Testis (tissue), 3 donors: Measurements from ENCODE around the gene EXOC4. TPM values are rescaled to one million over a fixed set of nuclear protein-coding genes. Genes with fewer than 3 reads are reported as not detected.
"Not testable (repeated sequence)": the region's sequence is repeated elsewhere in the genome, so short reads cannot be mapped to it uniquely, and the experiment has no call there.

Experiments used
- DNase-seq: peaks from one replicate; pipeline ENCODE4 v3.0.0-alpha.2; 2019
- H3K27ac ChIP-seq, 2 donors: fragments of 200-600 bp; sonication (generic); one replicate each; pipeline ENCODE4 v1.5.1; 2019
- H3K27me3 ChIP-seq: fragments of 200-600 bp; sonication (generic); one replicate; pipeline ENCODE4 v1.5.1; 2019
- H3K36me3 ChIP-seq: fragments of 200-600 bp; sonication (generic); one replicate; pipeline ENCODE4 v1.5.1; 2017; ENCODE audit warnings: low read depth; ENCODE audit errors: missing control alignments
- H3K4me1 ChIP-seq: fragments of 200-600 bp; sonication (generic); one replicate; pipeline ENCODE4 v1.5.1; 2019
- H3K4me3 ChIP-seq, 2 donors: fragments of 200-600 bp; sonication (generic); one replicate each; pipeline ENCODE4 v1.5.1; 2017 to 2019
- H3K9me3 ChIP-seq: fragments of 200-600 bp; sonication (generic); one replicate; pipeline ENCODE4 v1.5.1; 2017
- POLR2A ChIP-seq: fragments of 450-650 bp; IDR thresholded peaks from one replicate; pipeline ENCODE4 v1.6.1; 2017; ENCODE audit warnings: antibody characterized with exemption, mild to moderate bottlenecking, moderate library complexity
- WGBS, 2 donors: methylation state at CpG; one replicate each; pipeline ENCODE4 v1.1.5; 2018; 5-methylcytosine and 5-hydroxymethylcytosine counted together
- intact Hi-C: fragments of 100-400 bp; cut with DNase I; formaldehyde crosslinking; loops from one replicate; pipeline ENCODE4 v1.15.1; 2023; ENCODE audit warnings: low total_unique reads
- polyA plus RNA-seq: library from polyadenylated mRNA; stranded (reverse); fragments of 350-450 nt; fragmentation: Illumina TruSeq; extraction: RNeasy Lipid Tissue Mini Kit (QIAGEN cat#74804); gene quantifications from one replicate; pipeline ENCODE4 v1.2.3, GENCODE V29; 2014; ENCODE audit warnings: low read depth, low replicate concordance; ENCODE audit not compliant: insufficient read depth
- total RNA-seq, 2 donors: library from RNA; depleted of rRNA; stranded (reverse); fragments of >200 nt; gene quantifications; one replicate each; pipeline ENCODE4 v1.2.3, GENCODE V29; 2016
- TF ChIP-seq, protein P1 (sequence below), 3 experiments: fragments of 450-650 bp in 2 of 3; fragments of 200-600 bp in 1 of 3; sonication (generic) in 1 of 3; IDR thresholded peaks; one replicate each; pipeline ENCODE4 v1.5.1; 2016 to 2019; ENCODE audit warnings: antibody characterized with exemption in 3 of 3, mild to moderate bottlenecking in 2 of 3, moderate library complexity in 1 of 3

Gene EXOC4
- total and polyA plus RNA-seq, 3 donors from 2014 or later = 47.4 to 169 (median 142) TPM

DNA sequence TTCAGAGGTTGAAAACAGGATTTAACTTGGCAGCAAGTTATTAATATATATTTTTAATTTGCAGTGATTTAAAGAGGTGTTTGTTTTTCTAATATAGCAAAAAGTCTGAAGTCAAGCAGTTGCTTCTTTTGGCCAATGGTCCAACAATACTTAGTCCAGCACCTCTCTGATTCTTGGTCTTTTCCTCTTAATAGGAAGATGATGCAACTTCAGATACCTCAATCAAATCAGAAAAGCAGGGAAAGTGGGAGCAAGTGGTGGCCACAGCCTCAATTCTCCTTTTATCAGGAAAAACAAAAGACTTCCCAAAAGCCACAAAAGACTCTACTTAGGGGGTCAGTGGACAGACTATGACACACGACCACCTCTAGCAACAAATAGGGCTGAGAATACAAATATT, 740.7 kb downstream of the EXOC4 start:
- Histone ChIP-seq H3K36me3 (no peaks in the 10 kb centered on the region), H3K27me3 (no peaks in the 10 kb centered on the region), H3K27ac (no peak overlapping the region), H3K4me3 (no peak overlapping the region), H3K4me1 (no peaks in the 10 kb centered on the region), H3K9me3 (no peaks in the 10 kb centered on the region)
- no peak for DNase-seq
- TF ChIP-seq POLR2A = no peak
- TF ChIP-seq, protein P1, sequence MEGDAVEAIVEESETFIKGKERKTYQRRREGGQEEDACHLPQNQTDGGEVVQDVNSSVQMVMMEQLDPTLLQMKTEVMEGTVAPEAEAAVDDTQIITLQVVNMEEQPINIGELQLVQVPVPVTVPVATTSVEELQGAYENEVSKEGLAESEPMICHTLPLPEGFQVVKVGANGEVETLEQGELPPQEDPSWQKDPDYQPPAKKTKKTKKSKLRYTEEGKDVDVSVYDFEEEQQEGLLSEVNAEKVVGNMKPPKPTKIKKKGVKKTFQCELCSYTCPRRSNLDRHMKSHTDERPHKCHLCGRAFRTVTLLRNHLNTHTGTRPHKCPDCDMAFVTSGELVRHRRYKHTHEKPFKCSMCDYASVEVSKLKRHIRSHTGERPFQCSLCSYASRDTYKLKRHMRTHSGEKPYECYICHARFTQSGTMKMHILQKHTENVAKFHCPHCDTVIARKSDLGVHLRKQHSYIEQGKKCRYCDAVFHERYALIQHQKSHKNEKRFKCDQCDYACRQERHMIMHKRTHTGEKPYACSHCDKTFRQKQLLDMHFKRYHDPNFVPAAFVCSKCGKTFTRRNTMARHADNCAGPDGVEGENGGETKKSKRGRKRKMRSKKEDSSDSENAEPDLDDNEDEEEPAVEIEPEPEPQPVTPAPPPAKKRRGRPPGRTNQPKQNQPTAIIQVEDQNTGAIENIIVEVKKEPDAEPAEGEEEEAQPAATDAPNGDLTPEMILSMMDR (IDR thresholded peaks at IDR 0.05) = no peak
- intact Hi-C loops = no loop called here
- 85 to 88% methylated on average over 1 of the region's 1 CpG for WGBS, 2 donors

DNA sequence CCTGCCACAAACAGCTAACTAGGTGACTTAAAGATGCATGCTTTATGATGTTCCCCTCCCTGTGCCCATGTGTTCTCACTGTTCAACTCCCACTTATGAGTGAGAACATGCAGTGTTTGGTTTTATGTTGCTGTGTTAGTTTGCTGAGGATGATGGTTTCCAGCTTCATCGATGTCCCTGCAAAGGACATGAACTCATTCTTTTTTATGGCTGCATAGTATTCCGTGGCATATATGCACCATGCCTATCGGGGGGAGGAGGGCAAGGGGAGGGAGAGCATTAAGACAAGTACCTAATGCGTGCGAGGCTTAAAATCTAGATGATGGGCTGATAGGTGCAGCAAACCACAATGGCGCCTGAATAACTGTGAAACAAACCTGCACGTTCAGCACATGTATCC, 741.2 kb downstream of the EXOC4 start:
- intact Hi-C loops, H3K27me3 ChIP-seq, H3K36me3 ChIP-seq, H3K27ac ChIP-seq, H3K4me3 ChIP-seq, DNase-seq, H3K4me1 ChIP-seq, H3K9me3 ChIP-seq: not testable (repeated sequence)
- 94 to 95% methylated on average over 7 of the region's 7 CpGs for WGBS, 2 donors

DNA sequence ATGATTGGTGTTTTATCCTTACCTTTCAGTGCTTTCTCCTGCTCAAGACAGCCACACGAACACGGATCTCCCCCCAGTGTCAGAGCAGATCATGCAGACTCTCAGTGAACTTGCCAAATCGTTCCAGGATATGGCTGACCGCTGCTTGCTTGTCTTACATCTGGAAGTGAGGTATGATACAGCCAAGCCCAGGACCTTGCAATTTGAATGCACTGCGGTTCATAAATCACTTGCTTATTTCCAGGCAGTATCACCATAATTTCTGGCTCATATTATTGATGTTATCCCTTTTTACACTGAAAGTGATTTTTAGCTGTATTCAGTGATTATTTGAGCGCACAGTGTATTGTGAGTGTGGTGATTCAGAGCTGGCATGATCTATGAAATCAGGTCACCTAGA, 744.6 kb downstream of the EXOC4 start:
- Histone ChIP-seq H3K4me3 (no peak overlapping the region), H3K27me3 (no peaks in the 10 kb centered on the region), H3K27ac (no peak overlapping the region), H3K4me1 (no peaks in the 10 kb centered on the region), H3K9me3 (no peaks in the 10 kb centered on the region), H3K36me3 (no peaks in the 10 kb centered on the region)
- no peak for TF ChIP-seq POLR2A
- TF ChIP-seq, protein P1 (IDR thresholded peaks at IDR 0.05) = no peak
- DNase-seq = no peak
- intact Hi-C loops = no loop called here
- WGBS, 2 donors = 92 to 94% methylated on average over 6 of the region's 6 CpGs

DNA sequence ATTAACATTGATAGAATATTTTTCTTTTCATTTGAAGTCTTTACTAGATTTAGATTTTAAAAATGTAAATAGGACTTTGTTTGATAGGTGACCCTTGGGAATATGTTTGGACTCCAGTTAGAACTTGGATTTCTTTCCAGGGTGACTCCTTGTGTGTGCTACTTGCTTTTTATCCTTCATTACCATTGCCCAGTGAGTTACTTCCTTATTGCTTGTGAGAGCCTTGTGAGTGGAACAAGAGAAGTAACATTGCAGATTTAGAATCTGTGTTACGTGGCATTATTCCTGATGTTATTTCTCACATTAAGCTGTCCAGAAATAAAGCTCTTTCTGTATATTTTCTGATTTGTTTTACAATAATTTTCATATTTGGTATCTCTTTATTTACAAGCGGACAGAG, 746.3 kb downstream of the EXOC4 start:
- Histone ChIP-seq H3K4me3 (no peak overlapping the region), H3K4me1 (no peaks in the 10 kb centered on the region), H3K27me3 (no peaks in the 10 kb centered on the region), H3K36me3 (no peaks in the 10 kb centered on the region), H3K9me3 (no peaks in the 10 kb centered on the region), H3K27ac (no peak overlapping the region)
- TF ChIP-seq, protein P1 (IDR thresholded peaks at IDR 0.05) = no peak
- TF ChIP-seq POLR2A = no peak
- intact Hi-C loops = no loop called here
- DNase-seq = no peak
- 90 to 92% methylated on average over 2 of the region's 2 CpGs for WGBS, 2 donors

DNA sequence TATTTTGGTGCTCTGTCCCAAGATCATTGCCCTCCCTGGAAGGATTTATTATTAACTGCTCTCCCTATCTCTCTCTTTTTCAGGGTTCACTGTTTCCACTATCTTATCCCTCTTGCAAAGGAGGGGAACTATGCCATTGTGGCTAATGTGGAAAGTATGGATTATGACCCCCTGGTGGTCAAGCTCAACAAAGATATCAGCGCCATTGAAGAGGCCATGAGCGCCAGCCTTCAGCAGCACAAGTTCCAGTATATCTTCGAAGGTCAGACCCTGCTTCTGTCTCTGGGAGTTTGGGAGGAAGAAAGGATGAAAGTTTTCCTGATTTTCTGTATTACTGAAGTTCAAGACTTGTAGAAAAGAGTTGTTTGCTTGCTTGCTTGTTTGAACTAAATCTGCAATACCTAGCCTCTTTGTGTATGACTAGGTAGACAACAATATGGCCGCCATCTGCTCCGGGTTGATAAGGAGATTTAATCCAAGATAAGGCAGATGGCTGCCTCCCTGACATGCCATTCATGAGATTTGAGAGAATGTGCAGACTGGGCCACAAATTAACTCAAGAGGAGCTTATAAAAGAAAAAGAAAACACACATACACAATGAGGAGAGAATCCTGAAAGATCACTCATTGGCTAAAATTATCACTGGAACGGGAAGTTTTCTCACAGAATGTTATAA, 752.1 kb downstream of the EXOC4 start:
- Histone ChIP-seq H3K9me3 (no peaks in the 10 kb centered on the region), H3K27me3 (no peaks in the 10 kb centered on the region), H3K36me3 (no peaks in the 10 kb centered on the region), H3K4me1 (no peaks in the 10 kb centered on the region), H3K27ac (no peak overlapping the region), H3K4me3 (no peak overlapping the region)
- 91 to 97% methylated on average over 6 of the region's 6 CpGs for WGBS, 2 donors
- intact Hi-C loops = no loop called here
- DNase-seq = no peak
- TF ChIP-seq, protein P1 (IDR thresholded peaks at IDR 0.05) = no peak
- TF ChIP-seq POLR2A = no peak
